Naive B cell (primary cell): ENCODE data around the gene SPTB. TPM values are rescaled to one million over a fixed set of nuclear protein-coding genes. Genes with fewer than 3 reads are reported as not detected.
A peak's percentile ranks its signal among the peaks of the same experiment; 100 is the strongest.

Experiments used
- ATAC-seq, 2 donors: fragments of 150-1000 bp; cut with Tn5 transposase; 2 replicates each; pipeline ENCODE4 v1.10.0; 2021; ENCODE audit warnings: low read depth in 2 of 2, mild to moderate bottlenecking in 2 of 2, moderate library complexity in 2 of 2
- DNase-seq: peaks from one replicate; pipeline ENCODE4 v3.0.0; 2022
- H3K27ac Mint-ChIP-seq, 6 donors: one replicate each; pipeline ENCODE4 v1.8.0; 2020 to 2022; ENCODE audit warnings: mild to moderate bottlenecking in 6 of 6, mixed read lengths in 6 of 6, moderate library complexity in 5 of 6, inconsistent platforms in 2 of 6
- H3K27me3 Mint-ChIP-seq, 3 donors: one replicate each; pipeline ENCODE4 v1.8.0; 2021 to 2022; ENCODE audit warnings: mixed read lengths in 3 of 3, mild to moderate bottlenecking in 1 of 3
- H3K36me3 Mint-ChIP-seq, 2 donors: one replicate each; pipeline ENCODE4 v1.8.0; 2020 to 2022; ENCODE audit warnings: mixed read lengths in 2 of 2, inconsistent platforms in 1 of 2, mild to moderate bottlenecking in 1 of 2
- H3K4me1 Mint-ChIP-seq, 3 donors: one replicate each; pipeline ENCODE4 v1.8.0; 2020 to 2022; ENCODE audit warnings: mixed read lengths in 3 of 3, inconsistent platforms in 1 of 3, mild to moderate bottlenecking in 1 of 3, moderate library complexity in 1 of 3
- H3K4me3 Mint-ChIP-seq, 8 donors: one replicate each; pipeline ENCODE4 v1.8.0; 2020 to 2022; ENCODE audit warnings: mild to moderate bottlenecking in 8 of 8, mixed read lengths in 8 of 8, moderate library complexity in 8 of 8, inconsistent platforms in 2 of 8
- H3K9me3 Mint-ChIP-seq, 7 donors: one replicate each; pipeline ENCODE4 v1.8.0; 2020 to 2022; ENCODE audit warnings: mixed read lengths in 7 of 7, mild to moderate bottlenecking in 5 of 7, inconsistent platforms in 2 of 7, moderate library complexity in 1 of 7
- polyA plus RNA-seq, 6 donors: library from polyadenylated mRNA; unstranded; fragments of 300-500 nt; fragmentation: Illumina TruSeq; gene quantifications; one replicate each; pipeline ENCODE4 v1.2.3, GENCODE V29; 2021; ENCODE audit warnings: low read depth in 6 of 6

Gene SPTB
- polyA plus RNA-seq, 6 donors from 2014 or later: 0.16 TPM; not detected in 5

DNA sequence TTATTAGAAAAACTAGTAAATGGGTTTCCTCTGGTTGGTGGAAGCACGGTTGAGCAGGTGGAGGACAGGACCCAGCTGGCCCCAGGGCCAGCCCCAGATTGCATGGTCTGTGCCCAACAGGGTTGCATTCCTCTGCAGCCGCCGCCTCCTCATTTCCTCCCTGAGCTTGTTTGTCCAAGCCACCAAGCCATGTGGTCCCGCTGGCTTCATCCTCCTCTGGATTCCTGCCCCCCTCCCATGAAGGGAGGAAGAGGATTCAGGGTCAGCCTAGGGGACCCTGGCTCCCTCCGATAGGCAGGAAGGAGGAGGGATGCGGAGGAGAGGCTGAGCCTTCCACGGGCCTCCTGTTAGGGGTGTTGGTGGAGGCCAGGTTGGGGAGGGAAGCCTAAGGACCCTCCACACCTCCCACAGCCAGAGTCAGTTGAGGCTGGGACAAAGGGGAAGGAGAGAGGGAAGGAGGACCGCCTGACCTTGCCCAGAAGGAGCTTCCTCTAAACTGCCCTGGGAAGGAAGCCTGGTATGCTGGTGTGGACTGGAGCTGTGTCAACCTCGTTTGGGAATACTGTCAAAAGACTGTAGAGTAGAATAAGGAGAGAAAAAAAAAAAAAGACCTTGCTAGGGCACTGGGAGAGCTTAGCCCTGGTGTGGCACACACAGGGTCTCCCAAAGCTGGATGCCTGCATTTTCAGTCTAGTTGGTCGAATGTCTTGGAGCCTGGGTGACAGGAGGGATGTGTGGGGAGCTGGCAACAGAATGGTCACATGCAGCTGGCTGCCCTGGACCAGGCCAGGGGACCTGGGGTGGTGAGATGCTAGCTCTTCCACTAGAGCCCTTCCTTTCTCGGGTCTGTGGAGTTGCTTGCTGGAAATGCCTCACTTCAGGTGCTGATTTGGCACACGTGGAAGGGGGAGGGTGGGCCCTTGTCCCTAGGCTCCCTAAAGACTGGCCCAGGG is 133.1 kb downstream of the SPTB start:
- DNase-seq (no peak), ATAC-seq (no peak)
- H3K4me3 Mint-ChIP-seq: no peak overlapping the region
- peaks cover 0 to 3% (median 0%) of the 10 kb centered on the region in 7 donors for H3K9me3 Mint-ChIP-seq
- H3K36me3 Mint-ChIP-seq: no peaks in the 10 kb centered on the region
- no peaks in the 10 kb centered on the region for H3K27me3 Mint-ChIP-seq
- no peaks in the 10 kb centered on the region for H3K4me1 Mint-ChIP-seq
- H3K27ac Mint-ChIP-seq: no peak overlapping the region

DNA sequence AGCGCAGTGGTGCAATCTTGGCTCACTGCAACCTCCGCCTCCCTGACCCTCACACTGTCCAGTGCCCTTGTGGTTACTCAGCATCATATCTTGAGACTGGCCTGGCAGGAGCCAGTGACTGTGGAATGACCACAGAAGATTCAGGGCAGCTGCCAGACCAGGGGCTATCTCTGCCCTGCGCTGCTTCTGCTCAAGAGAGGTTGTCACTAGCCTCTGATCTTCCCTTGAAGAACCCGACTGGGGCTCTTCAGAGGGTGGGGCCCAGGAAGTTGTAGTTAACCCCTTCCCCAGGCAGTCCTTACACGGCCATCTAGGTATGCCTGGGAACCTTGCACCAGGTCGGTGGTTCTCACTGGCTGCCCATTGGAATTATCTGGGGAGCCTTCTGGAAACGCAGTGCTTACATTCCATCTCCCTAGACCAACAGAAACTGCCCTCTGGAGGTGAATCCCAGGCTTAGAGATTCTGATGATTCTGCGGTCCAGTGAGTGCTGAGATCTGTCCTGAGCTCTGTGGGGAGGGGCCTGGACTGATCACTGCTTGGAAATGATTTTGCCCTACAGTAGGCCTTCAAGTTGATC is 134.1 kb downstream of the SPTB start:
- no peak for ATAC-seq
- no peak for DNase-seq
- Mint-ChIP-seq H3K4me3 (no peak overlapping the region), H3K27ac (peak overlapping the region in 1 of 6 donors; percentile 32), H3K36me3 (no peaks in the 10 kb centered on the region), H3K27me3 (no peaks in the 10 kb centered on the region), H3K4me1 (no peaks in the 10 kb centered on the region), H3K9me3 (peaks cover 0 to 3% (median 0%) of the 10 kb centered on the region in 7 donors)

DNA sequence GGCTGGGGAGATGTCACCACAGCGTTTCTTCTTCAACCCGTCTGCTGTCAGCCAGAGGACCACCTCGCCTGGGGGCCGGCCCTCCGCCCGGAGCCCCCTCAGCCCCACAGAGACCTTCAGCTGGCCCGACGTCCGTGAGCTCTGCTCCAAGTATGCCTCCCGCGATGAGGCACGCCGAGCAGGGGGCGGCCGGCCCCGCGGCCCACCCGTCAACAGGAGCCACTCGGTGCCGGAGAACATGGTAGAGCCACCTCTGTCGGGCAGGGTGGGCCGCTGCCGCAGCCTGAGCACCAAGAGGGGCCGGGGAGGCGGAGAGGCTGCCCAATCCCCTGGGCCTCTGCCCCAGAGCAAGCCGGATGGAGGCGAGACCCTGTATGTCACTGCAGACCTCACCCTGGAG is 136.6 kb downstream of the SPTB start:
- no peak overlapping the region for H3K4me3 Mint-ChIP-seq
- H3K27ac Mint-ChIP-seq: no peak overlapping the region
- H3K9me3 Mint-ChIP-seq: peaks cover 0 to 3% (median 0%) of the 10 kb centered on the region in 7 donors
- DNase-seq (no peak), ATAC-seq (no peak)
- no peaks in the 10 kb centered on the region for H3K36me3 Mint-ChIP-seq
- H3K4me1 Mint-ChIP-seq: no peaks in the 10 kb centered on the region
- H3K27me3 Mint-ChIP-seq: no peaks in the 10 kb centered on the region

DNA sequence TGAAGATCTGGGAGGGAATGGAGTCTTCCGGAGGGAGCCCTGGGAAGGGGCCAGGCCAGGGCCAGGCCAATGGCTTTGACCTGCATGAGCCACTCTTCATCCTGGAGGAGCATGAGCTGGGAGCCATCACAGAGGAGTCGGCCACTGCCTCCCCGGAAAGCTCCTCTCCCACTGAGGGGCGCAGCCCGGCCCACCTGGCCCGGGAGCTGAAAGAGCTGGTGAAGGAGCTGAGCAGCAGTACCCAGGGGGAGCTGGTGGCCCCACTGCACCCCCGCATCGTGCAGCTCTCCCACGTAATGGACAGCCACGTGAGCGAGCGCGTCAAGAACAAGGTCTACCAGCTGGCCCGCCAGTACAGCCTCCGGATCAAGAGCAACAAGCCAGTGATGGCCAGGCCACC is 137.7 kb downstream of the SPTB start:
- no peak for DNase-seq
- no peaks in the 10 kb centered on the region for H3K27me3 Mint-ChIP-seq
- no peaks in the 10 kb centered on the region for H3K4me1 Mint-ChIP-seq
- no peak overlapping the region for H3K27ac Mint-ChIP-seq
- H3K4me3 Mint-ChIP-seq: no peak overlapping the region
- H3K36me3 Mint-ChIP-seq: no peaks in the 10 kb centered on the region
- peaks cover 0 to 3% (median 0%) of the 10 kb centered on the region in 7 donors for H3K9me3 Mint-ChIP-seq
- no peak for ATAC-seq

GRCh38 chr14:64741200-64741599 is 138.5 kb downstream of the SPTB start:
- ATAC-seq (no peak), DNase-seq (no peak)
- H3K27ac Mint-ChIP-seq: no peak overlapping the region
- no peaks in the 10 kb centered on the region for H3K27me3 Mint-ChIP-seq
- no peaks in the 10 kb centered on the region for H3K4me1 Mint-ChIP-seq
- H3K36me3 Mint-ChIP-seq: no peaks in the 10 kb centered on the region
- H3K4me3 Mint-ChIP-seq: no peak overlapping the region
- H3K9me3 Mint-ChIP-seq: peaks cover 0 to 3% (median 0%) of the 10 kb centered on the region in 7 donors

DNA sequence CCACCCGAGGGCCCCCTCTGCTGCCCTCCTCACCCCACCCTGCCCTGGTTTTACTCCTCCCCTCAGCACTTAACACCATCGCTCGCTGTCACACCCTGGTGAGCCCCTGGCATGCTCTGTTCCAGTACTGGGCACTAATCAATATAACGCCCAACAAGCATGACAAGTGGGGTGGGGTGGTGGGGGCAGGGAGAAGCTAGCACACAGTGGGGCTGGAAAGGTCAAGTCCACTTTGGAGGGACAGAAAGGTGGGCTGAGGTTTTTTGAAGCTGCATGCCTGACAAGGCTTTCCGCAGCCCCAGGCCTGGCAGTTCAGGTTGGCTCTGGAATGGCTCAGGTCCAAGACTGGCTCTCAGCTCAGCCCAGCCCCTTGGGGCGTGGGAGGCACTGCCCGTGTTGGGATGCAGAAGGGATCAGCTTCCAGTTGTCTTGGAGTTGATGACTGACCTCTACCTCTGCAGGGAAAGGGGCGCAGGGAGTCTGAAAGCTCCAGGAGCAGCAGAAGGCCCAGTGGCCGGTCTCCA is 141.4 kb downstream of the SPTB start:
- no peaks in the 10 kb centered on the region for H3K27me3 Mint-ChIP-seq
- no peaks in the 10 kb centered on the region for H3K36me3 Mint-ChIP-seq
- H3K4me3 Mint-ChIP-seq: no peak overlapping the region
- DNase-seq (no peak), ATAC-seq (no peak)
- no peaks in the 10 kb centered on the region for H3K4me1 Mint-ChIP-seq
- H3K9me3 Mint-ChIP-seq: no peaks in the 10 kb centered on the region
- H3K27ac Mint-ChIP-seq: no peak overlapping the region

DNA sequence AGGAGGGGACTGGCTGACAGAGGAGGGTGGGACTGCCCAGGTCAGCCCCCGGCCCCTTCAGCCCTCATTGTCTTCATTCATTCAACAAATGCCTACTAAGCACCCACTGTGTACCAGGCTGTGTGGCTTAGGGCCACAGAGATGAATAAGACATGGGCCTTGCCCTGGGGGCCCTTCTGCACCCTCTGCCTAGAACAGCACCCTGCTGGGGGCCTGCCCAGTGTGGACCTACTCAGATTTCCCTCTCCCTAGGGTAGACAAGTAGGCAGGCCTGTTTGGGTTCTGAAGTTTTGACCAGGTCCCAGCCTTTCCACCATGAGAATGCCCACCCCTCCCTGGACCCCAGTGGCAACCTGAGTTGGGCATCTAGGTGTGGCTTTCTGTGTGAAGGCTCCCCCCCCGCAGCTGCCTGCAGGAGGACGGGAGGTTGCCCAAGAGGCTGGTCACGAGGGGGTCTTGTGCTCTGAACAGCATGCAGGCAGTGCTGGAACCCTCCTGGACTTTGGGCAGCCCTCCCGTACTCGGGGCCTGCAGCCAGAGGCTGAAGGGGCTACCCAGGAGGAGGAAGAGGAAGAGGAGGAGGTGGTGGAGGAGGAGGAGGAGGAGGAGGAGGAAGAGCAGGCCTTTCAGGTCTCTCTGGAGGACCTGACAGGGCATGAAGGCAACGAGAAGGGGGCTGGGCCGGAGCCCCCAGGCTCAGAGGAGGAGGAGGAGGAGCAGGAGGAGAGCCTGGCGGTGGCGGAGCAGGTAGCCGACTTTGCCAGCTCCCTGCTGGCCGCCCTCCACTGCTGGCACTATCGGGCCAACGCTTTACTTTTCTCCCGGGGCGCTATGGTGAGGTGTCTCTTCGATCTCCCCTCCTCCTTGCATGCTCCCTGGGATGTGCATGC is 142.1 kb downstream of the SPTB start:
- H3K4me1 Mint-ChIP-seq: no peaks in the 10 kb centered on the region
- no peak overlapping the region for H3K4me3 Mint-ChIP-seq
- H3K27me3 Mint-ChIP-seq: no peaks in the 10 kb centered on the region
- no peak overlapping the region for H3K27ac Mint-ChIP-seq
- ATAC-seq (no peak), DNase-seq (no peak)
- H3K36me3 Mint-ChIP-seq: no peaks in the 10 kb centered on the region
- no peaks in the 10 kb centered on the region for H3K9me3 Mint-ChIP-seq

DNA sequence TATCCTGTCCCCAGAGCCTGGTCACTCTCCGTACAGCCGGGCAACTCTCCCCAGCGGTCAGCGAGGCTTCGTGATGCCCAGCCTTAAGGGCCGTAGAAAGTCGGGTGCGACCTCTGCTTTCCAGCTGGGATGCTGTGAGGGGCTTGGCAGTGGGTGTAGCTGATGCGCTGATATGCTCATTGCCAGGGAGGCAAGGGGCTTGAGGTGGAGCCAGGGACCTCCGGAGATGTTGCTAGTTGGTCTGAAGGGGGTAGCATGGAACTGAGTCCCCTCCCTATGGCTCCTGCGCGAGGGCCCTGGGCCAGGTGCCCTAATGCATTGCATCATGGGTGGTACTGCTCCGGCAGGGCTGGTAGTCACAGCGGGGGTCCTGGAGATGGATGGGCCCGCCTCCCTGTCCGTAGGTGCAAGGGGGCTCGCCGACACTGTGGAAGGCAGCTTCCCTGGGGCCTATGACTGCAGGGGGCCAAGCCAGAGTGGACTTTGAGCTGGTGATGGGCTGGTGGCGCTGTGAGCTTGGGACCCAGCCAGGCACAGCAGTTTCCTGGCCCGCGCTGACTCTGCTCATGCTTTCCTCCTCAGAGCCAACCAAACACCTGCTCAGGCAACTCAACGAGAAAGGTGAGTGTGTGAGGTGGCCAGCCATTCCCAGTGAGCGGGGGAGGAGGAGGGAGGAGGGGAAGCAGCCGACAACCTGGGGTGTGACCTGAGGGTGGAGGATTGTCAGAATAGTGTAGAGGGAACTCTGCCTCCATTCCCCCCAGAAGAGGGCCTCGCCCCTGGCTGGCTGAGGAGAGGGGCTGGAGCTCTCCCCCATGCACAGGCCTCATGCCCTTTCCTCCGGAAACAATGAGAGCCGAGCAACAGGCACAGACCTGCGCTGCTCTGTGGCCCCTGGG is 143.2 kb downstream of the SPTB start:
- DNase-seq (no peak), ATAC-seq (no peak)
- no peaks in the 10 kb centered on the region for H3K9me3 Mint-ChIP-seq
- H3K4me3 Mint-ChIP-seq: no peak overlapping the region
- H3K36me3 Mint-ChIP-seq: no peaks in the 10 kb centered on the region
- H3K4me1 Mint-ChIP-seq: no peaks in the 10 kb centered on the region
- H3K27me3 Mint-ChIP-seq: no peaks in the 10 kb centered on the region
- H3K27ac Mint-ChIP-seq: no peak overlapping the region

GRCh38 chr14:64734990-64735389 is 144.7 kb downstream of the SPTB start:
- H3K27me3 Mint-ChIP-seq: no peaks in the 10 kb centered on the region
- H3K4me1 Mint-ChIP-seq: no peaks in the 10 kb centered on the region
- no peak for ATAC-seq
- H3K9me3 Mint-ChIP-seq: no peaks in the 10 kb centered on the region
- no peak overlapping the region for H3K4me3 Mint-ChIP-seq
- H3K27ac Mint-ChIP-seq: no peak overlapping the region
- no peak for DNase-seq
- H3K36me3 Mint-ChIP-seq: no peaks in the 10 kb centered on the region

GRCh38 chr14:64733899-64734298 is 145.8 kb downstream of the SPTB start:
- DNase-seq (no peak), ATAC-seq (no peak)
- Mint-ChIP-seq H3K9me3 (no peaks in the 10 kb centered on the region), H3K27me3 (no peaks in the 10 kb centered on the region), H3K36me3 (no peaks in the 10 kb centered on the region), H3K4me1 (no peaks in the 10 kb centered on the region), H3K27ac (no peak overlapping the region), H3K4me3 (no peak overlapping the region)

DNA sequence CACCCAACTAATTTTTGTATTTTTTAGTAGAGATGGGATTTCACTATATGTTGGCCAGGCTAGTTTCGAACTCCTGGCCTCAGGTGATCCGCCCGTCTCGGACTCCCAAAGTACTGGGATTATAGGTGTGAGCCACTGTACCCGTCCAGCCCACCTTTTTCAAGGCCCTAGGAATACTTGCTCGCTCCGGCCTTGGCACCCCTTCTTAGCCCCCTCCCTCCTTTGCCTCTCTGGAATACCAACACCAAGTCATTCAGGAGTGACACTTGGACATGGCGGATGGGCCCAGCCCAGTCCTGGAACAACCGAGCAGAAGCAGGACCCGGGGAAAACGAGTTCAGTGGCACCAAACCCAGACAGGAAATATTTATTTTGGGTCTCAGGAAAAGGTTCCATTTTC is 146.4 kb downstream of the SPTB start:
- no peaks in the 10 kb centered on the region for H3K27me3 Mint-ChIP-seq
- H3K4me3 Mint-ChIP-seq: no peak overlapping the region
- H3K9me3 Mint-ChIP-seq: no peaks in the 10 kb centered on the region

DNA sequence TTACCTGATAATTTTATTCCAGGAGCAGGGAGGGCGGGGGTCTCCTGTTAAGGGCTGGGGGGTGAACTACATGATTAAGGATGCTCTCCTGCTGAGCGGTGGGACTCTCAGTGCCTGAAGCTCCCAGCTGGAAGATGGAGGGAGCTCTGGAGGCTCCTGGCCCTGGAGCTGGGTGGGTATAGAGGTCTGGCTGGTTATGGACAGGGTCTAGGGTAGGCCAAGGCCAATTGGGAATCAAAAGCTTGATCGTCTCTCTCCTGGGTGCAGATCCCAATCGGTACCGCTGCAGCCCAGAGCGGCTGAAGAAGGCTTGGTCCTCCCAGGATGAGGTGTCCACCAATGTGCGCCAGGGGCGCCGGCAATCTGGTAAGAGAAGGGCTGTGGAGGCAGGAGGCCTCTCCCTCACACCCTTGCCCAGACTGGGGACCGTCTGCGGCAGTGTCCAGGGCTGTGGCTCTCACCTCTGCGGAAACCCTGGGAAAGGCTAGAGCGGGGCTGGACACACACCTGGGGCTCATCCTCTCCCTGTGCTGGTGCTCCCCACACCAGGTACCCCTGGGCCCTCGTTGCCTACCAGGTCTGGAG is 147.1 kb downstream of the SPTB start:
- DNase-seq (no peak), ATAC-seq (no peak)
- no peaks in the 10 kb centered on the region for H3K4me1 Mint-ChIP-seq
- H3K4me3 Mint-ChIP-seq: no peak overlapping the region
- H3K27ac Mint-ChIP-seq: no peak overlapping the region
- H3K9me3 Mint-ChIP-seq: no peaks in the 10 kb centered on the region
- H3K36me3 Mint-ChIP-seq: no peaks in the 10 kb centered on the region
- no peaks in the 10 kb centered on the region for H3K27me3 Mint-ChIP-seq

More for the DNA sequence above, 146.4 kb downstream of the SPTB start:
- no peak overlapping the region for H3K27ac Mint-ChIP-seq
- H3K36me3 Mint-ChIP-seq: no peaks in the 10 kb centered on the region
- H3K4me1 Mint-ChIP-seq: no peaks in the 10 kb centered on the region
- no peak for ATAC-seq
- no peak for DNase-seq
